Epithelial cell of proximal tubule (primary cell): ENCODE data around the gene CXCR5. TPM values are rescaled to one million over a fixed set of nuclear protein-coding genes. Genes with fewer than 3 reads are reported as not detected.

Experiments used
- DNase-seq: peaks from one replicate; pipeline ENCODE4 v3.0.0-alpha.2; 2011; ENCODE audit warnings: low read depth
- H3K4me3 ChIP-seq: 2 replicates; pipeline ENCODE4 v1.5.1; 2011; ENCODE audit warnings: low read depth, mild to moderate bottlenecking, low read length
- total RNA-seq: library from RNA; depleted of rRNA; stranded (reverse); fragments of >200 nt; gene quantifications from 2 replicates; pipeline ENCODE4 v1.2.3, GENCODE V29; 2015
- TF ChIP-seq, protein P1 (sequence below): conservative IDR thresholded peaks from 2 replicates; pipeline ENCODE4 v1.5.1; 2012; ENCODE audit warnings: low read depth, mild to moderate bottlenecking, low read length

CXCR5 gene
- total RNA-seq, 1 donor from 2014 or later, result not detected

- no peak overlapping the region for H3K4me3 ChIP-seq
- TF ChIP-seq, protein P1, sequence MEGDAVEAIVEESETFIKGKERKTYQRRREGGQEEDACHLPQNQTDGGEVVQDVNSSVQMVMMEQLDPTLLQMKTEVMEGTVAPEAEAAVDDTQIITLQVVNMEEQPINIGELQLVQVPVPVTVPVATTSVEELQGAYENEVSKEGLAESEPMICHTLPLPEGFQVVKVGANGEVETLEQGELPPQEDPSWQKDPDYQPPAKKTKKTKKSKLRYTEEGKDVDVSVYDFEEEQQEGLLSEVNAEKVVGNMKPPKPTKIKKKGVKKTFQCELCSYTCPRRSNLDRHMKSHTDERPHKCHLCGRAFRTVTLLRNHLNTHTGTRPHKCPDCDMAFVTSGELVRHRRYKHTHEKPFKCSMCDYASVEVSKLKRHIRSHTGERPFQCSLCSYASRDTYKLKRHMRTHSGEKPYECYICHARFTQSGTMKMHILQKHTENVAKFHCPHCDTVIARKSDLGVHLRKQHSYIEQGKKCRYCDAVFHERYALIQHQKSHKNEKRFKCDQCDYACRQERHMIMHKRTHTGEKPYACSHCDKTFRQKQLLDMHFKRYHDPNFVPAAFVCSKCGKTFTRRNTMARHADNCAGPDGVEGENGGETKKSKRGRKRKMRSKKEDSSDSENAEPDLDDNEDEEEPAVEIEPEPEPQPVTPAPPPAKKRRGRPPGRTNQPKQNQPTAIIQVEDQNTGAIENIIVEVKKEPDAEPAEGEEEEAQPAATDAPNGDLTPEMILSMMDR, result no peak
- DNase-seq, result no peak
These were observed 40.1 kb upstream of the CXCR5 start for GRCh38 chr11:118843565-118843964.

GRCh38 chr11:118845369-118845768 lies 38.3 kb upstream of the CXCR5 start:
- TF ChIP-seq, protein P1, result no peak
- no peak for DNase-seq
- no peak overlapping the region for H3K4me3 ChIP-seq

DNA sequence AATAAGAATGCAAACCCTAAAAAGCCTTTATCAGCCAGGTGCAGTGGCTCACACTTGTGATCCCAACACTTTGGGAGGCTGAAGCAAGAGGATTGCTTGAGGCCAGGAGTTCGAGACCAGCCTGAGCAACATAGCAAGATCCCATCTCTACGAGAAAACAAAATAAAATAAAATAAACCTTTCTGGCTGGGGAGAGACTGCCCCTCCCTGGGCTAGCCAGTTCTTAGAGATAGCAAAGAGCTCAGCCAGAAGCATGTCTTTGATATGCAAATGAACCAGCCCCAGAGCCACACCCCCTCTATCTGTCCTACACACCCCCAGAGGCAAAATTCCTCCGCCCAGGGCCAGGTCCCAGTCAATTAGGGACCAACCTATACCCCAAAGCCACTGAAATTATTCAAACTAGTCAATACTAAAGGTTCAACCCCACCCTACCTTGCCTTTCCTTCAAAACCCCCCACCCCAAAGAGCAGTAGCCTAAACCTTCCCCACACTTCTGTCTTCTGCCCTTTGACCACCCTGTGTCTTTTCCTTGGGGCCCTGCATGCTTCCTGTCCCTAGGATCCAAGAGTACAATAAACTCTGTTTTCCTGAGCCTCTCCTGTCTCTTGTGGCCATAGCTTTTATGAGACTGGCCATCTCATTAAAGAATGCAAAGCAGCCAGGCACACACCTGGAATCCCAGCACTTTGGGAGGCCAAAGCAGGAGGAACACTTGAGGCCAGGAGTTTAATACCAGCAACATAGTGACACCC lies 37.3 kb upstream of the CXCR5 start:
- TF ChIP-seq, protein P1, result no peak
- no peak for DNase-seq
- H3K4me3 ChIP-seq, result no peak overlapping the region

GRCh38 chr11:118849825-118850224 lies 33.9 kb upstream of the CXCR5 start:
- TF ChIP-seq, protein P1, result no peak
- no peak for DNase-seq
- no peak overlapping the region for H3K4me3 ChIP-seq

DNA sequence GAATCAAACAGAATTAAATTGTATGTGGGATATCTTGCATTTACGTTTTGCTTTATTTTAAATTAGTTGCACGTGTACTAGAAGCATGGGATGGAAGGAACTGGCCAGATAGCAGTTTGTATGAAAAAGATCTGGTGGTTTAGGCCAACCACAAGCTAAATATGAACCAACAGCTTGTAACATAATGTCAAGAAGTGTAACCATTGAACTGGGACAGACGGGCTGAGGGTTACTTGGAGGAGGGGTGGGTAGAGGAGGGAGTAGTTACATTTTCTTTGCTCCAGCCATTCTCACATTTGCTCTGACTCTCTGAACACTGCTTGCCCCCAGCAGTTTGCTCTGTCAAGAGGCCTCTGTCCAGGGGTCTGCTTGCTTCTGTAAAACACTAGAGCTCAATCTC lies 31.7 kb upstream of the CXCR5 start:
- TF ChIP-seq, protein P1, result no peak
- H3K4me3 ChIP-seq, result no peak overlapping the region
- no peak for DNase-seq

- TF ChIP-seq, protein P1, result no peak
- DNase-seq, result no peak
- no peak overlapping the region for H3K4me3 ChIP-seq
These were observed 30.0 kb upstream of the CXCR5 start for GRCh38 chr11:118853678-118854077.

DNA sequence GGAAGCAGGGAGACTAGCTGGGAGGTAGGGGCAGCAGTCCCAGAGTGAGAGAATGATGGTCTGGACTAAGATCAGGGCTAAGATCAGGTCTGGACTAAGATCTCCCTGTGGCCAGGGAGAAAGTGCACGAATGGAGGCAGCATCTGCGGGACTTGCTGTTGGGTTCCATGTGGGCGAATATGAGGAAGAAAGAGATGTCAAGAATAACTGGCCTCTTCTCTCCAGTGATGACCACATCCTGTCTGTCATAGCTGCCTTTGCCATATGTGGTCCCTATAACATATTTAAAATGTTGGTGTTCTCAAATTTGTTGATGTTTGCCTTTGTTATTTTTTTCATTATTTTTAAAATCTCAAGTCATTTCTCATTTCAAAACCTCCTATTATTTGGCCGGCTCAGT lies 27.4 kb upstream of the CXCR5 start:
- H3K4me3 ChIP-seq, result no peak overlapping the region
- TF ChIP-seq, protein P1, result no peak
- DNase-seq, result no peak
